ENCODE results near the gene KICS2. TPM values are rescaled to one million over a fixed set of nuclear protein-coding genes. Genes with fewer than 3 reads are reported as not detected.

KICS2 gene
- total and polyA plus RNA-seq, 7 experiments from 2014 or later = 11.3 to 26.9 (median 18.2) TPM

- H3K4me3 Mint-ChIP-seq = no peak overlapping the region
- H3K27me3 ChIP-seq (ENCODE audit: control insufficient read depth in 2 of 2, insufficient read depth in 2 of 2, low read length in 2 of 2) = no peaks in the 10 kb centered on the region
- intact Hi-C loops (cut with micrococcal nuclease) = no loop called here
- H3K4me1 ChIP-seq (ENCODE audit: control insufficient read depth in 2 of 2, insufficient read depth in 2 of 2, low read length in 2 of 2) = no peaks in the 10 kb centered on the region
- DNase-seq = no peak
- H3K9me3 Mint-ChIP-seq = no peaks in the 10 kb centered on the region
- ATAC-seq = no peak
- peaks cover 0 to 2% (median 0%) of the 10 kb centered on the region in 7 donors for H3K4me1 Mint-ChIP-seq
- CTCF ChIA-PET = no interaction called here
- no peak overlapping the region for H3K4me3 ChIP-seq (ENCODE audit: low read length)
- POLR2A ChIA-PET = no interaction called here
- no peaks in the 10 kb centered on the region for H3K9me3 ChIP-seq (ENCODE audit: control insufficient read depth in 2 of 3, low read length in 3 of 3)
- no peak overlapping the region for H3K27ac Mint-ChIP-seq
- H3K36me3 ChIP-seq (ENCODE audit: control insufficient read depth in 2 of 3, insufficient read depth in 3 of 3, low read length in 3 of 3) = no peaks in the 10 kb centered on the region
- peaks cover 0 to 5% (median 3%) of the 10 kb centered on the region in 5 donors for H3K36me3 Mint-ChIP-seq
- no peak overlapping the region for H3K27ac ChIP-seq (ENCODE audit: low read depth, low read length)
- no peaks in the 10 kb centered on the region for H3K27me3 Mint-ChIP-seq
Observed at GRCh38 chr12:64173456-64173855, 48.6 kb downstream of the KICS2 start.

Other genes with a start within 250 kb of the KICS2 start
- gene C12orf56, start 168.5 kb upstream of the KICS2 start, total RNA-seq = under 1 TPM in 2 of 5 experiments, not detected in 3; 0.10 to 0.34 TPM
- not detected for gene C12orf56, start 168.5 kb upstream of the KICS2 start, polyA plus RNA-seq
- gene XPOT, start 182.1 kb upstream of the KICS2 start, total RNA-seq = 100 to 1,000 TPM in 1 of 5 experiments, 10 to 100 TPM in 4; 46.6 to 118 (median 75.1) TPM
- gene XPOT, start 182.1 kb upstream of the KICS2 start, polyA plus RNA-seq = 10 to 100 TPM; 24.8 to 34.1 TPM
- 10 to 100 TPM in 4 of 5 experiments, 1 to 10 TPM in 1; 9.0 to 34.0 (median 12.1) TPM for gene TBK1, start 229.8 kb upstream of the KICS2 start, total RNA-seq
- 1 to 10 TPM; 3.1 to 4.0 TPM for gene TBK1, start 229.8 kb upstream of the KICS2 start, polyA plus RNA-seq